ENCODE measurements around the gene CEP192.

DNA sequence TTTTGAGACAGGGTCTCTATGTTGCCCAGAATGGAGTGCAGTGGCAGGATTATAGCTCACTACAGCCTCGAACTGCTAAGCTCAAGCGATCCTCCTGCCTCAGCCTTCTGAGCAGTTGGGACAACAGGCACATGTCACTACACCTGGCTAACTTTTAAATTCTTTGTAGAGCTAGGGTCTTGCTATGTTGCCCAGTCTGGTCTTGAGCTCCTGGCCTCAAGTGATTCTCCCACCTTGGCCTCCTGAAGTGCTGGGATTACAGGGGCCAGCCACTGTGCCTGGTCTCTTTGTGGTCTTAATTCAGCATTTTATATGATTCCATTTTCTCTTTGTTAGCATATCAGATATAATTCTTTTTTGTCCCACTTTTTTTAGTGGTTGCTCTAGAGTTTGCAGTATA lies 34.1 kb downstream of the CEP192 start:
- TF ChIP-seq, protein P1, sequence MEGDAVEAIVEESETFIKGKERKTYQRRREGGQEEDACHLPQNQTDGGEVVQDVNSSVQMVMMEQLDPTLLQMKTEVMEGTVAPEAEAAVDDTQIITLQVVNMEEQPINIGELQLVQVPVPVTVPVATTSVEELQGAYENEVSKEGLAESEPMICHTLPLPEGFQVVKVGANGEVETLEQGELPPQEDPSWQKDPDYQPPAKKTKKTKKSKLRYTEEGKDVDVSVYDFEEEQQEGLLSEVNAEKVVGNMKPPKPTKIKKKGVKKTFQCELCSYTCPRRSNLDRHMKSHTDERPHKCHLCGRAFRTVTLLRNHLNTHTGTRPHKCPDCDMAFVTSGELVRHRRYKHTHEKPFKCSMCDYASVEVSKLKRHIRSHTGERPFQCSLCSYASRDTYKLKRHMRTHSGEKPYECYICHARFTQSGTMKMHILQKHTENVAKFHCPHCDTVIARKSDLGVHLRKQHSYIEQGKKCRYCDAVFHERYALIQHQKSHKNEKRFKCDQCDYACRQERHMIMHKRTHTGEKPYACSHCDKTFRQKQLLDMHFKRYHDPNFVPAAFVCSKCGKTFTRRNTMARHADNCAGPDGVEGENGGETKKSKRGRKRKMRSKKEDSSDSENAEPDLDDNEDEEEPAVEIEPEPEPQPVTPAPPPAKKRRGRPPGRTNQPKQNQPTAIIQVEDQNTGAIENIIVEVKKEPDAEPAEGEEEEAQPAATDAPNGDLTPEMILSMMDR (IDR thresholded peaks at IDR 0.05), result no peak
- TF ChIP-seq POLR2A (IDR thresholded peaks at IDR 0.05), result no peak

All from uterus (tissue), 2 donors.